GM12891 (cell line): Measurements from ENCODE around the gene RAD18.
A peak's percentile ranks its signal among the peaks of the same experiment; 100 is the strongest.

Experiments used
- DNase-seq: peaks from one replicate; pipeline ENCODE4 v3.0.0; 2011; ENCODE audit warnings: low spot score; ENCODE audit not compliant: insufficient read length
- FAIRE-seq: peaks from 2 replicates; lab custom pipeline; 2011; peaks lifted over from hg19 to GRCh38; lab: Jason Lieb, UNC
- PAX5 ChIP-seq: IDR thresholded peaks from 2 replicates; pipeline ENCODE4 v1.6.1; 2011; ENCODE audit warnings: low read length, moderate library complexity, mild to moderate bottlenecking; ENCODE audit not compliant: insufficient read depth, severe bottlenecking
- POLR2A ChIP-seq: IDR thresholded peaks from 2 replicates; pipeline ENCODE4 v1.6.1; 2011; ENCODE audit warnings: low read depth, low read length, control low read depth
- POLR2AphosphoS5 ChIP-seq: IDR thresholded peaks from 2 replicates; pipeline ENCODE4 v1.6.1; 2011; ENCODE audit warnings: low read depth, low read length, control low read depth
- POU2F2 ChIP-seq: IDR thresholded peaks from 2 replicates; pipeline ENCODE4 v1.6.1; 2011; ENCODE audit warnings: low read depth, mild to moderate bottlenecking, control low read depth, low read length, moderate library complexity
- SPI1 ChIP-seq: IDR thresholded peaks from 2 replicates; pipeline ENCODE4 v1.6.1; 2011; ENCODE audit warnings: low read depth, low read length, control low read depth
- TAF1 ChIP-seq: IDR thresholded peaks from 2 replicates; pipeline ENCODE4 v1.6.1; 2011; ENCODE audit warnings: low read depth, low read length, control low read depth

Gene RAD18

DNA sequence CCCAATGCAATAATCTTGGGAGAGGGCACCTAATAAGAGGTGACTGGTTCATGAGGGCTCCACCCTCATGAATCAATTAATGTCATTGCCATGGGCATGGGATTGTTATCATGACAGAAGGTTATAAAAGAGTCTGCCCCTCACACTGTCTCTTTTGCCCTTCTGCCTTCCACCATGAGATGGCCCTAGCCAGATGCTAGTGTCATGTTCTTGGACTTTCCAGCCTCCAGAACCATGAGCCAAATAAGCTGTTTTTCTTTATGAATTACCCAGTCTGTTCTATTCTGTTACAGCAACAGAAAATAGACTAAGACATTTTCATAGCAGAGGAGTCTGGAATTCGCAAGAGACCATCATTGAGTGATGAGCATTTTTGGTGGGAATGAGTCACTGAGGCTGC is 16.0 kb upstream of the RAD18 start:
- DNase-seq: no peak
- TF ChIP-seq TAF1 (no peak), SPI1 (no peak), POLR2AphosphoS5 (no peak), POU2F2 (no peak), POLR2A (no peak), PAX5 (no peak)
- no peak for FAIRE-seq

DNA sequence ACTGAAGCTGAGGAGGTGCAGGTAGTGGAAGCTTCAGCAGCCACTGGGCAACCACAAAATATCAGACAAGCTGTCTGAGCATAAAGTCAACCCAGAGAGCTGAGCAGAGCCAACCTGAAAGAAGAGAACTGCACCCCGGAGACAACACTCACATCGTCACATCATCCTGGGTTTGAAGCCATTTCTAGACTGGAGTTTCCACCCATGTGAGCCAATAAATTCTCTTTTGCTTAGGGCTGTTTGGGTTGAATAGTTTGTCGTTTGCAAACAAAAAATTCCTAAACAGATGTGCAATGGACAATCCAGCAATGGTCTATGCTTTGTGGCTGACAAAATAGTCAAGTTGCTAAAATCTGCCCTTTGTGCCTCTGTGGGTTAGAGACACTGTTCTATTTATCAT is 15.3 kb upstream of the RAD18 start:
- no peak for TF ChIP-seq TAF1
- no peak for TF ChIP-seq SPI1
- TF ChIP-seq POLR2A: no peak
- TF ChIP-seq POU2F2: no peak
- no peak for TF ChIP-seq PAX5
- no peak for TF ChIP-seq POLR2AphosphoS5

DNA sequence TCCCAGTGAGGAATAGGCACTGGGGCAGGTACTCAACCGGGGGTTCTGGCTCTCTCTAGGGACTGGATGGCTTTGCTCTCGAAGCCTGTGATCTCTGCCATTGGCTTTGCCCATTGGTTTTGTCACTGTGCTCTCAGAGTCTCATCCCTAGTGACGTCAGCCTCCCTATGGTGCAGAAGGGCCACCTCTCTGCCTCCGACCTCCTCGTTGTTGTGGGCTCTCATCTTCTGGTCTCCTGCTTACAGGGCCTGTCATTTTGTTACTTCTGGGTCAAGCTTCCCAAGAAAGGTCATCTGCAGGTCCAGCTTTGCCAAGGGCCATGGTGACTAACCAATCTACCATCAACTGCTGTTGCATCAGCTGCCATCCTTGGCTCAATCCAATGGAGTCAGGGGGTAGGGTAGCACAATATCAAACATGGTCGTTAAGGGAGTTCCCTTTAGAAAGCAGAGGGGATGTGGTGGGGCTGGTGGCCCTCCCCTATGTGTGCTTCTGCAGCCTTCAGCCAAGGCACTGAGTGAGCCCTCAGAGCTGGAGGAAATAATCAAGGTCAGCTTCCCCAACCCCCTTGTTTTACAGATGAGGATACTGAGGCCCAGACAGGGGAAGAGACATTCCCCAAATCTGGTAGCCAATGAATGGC is 13.4 kb upstream of the RAD18 start:
- FAIRE-seq (no peak), DNase-seq (no peak)
- TF ChIP-seq POLR2AphosphoS5 (no peak), POLR2A (no peak), SPI1 (no peak), TAF1 (no peak), POU2F2 (no peak), PAX5 (no peak)

More for the DNA sequence above, 15.3 kb upstream of the RAD18 start:
- FAIRE-seq (no peak), DNase-seq (no peak)

DNA sequence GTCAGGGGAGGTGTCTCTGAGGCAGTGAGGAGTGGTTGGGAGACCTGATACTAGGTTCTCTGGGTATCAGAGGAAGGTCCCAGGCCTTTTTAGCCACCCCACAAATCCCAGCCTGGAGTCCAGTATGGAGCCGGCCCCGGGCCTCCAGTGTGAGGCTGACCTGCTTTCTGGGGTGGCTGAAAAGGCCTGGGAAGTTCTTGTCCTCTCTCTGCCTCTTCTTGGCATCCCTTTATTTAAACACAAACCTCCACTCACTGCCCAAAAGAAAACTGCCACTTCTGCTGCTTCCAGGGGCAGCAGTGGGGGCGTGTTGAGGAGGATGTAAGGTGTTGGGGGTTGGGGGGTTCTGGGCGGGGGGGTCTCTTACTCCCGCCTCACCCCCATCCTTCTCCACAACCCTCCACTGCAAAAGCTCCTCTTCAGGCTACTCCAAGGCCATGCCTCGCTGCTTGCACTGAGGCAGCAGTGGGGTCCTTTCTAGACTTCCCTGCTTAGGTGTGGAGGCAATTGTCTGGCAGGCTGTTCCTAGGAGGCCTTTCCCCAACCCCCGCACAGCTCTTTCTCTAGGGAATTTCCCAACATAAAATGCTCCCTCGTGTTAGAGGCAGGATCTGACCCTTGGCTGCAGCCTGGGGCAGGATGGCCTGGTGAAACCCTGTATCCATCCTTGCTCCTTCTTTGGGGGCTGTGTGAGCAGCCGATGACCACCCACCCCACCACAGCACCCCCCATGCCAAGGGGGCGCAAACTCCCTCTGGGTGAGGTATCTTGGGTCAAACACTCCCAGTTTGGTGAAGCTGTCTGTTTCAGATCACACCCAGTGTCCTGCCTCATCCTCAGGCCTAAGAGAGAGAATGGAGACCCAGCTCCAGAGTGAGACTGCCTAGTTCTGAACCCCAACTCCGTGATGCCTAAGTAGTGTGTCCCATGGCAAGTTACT is 12.1 kb upstream of the RAD18 start:
- no peak for FAIRE-seq
- TF ChIP-seq POU2F2: no peak
- TF ChIP-seq PAX5: no peak
- DNase-seq: no peak

DNA sequence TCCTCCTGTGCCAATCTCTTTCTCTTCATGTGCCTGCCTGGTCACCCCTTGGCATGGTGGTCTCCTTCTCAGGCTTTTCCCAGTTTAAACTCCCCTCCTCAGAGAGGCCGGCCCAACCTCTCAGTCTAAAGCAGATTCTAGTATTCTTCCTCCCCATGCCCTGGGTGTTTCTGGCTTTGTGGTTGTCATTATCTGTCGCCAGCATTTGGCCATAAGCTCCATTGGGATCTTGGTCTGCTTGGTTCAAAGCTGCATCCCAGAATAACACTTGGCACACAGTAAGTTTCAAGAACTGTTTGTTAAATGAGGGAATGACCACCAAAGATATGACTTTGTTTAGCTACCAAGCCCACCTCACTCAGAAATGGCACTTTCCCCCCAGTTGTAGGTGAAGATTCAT is 11.2 kb upstream of the RAD18 start:
- DNase-seq (no peak), FAIRE-seq (no peak)
- TF ChIP-seq SPI1 (no peak), PAX5 (no peak), POLR2A (no peak), POU2F2 (no peak), TAF1 (no peak), POLR2AphosphoS5 (no peak)

DNA sequence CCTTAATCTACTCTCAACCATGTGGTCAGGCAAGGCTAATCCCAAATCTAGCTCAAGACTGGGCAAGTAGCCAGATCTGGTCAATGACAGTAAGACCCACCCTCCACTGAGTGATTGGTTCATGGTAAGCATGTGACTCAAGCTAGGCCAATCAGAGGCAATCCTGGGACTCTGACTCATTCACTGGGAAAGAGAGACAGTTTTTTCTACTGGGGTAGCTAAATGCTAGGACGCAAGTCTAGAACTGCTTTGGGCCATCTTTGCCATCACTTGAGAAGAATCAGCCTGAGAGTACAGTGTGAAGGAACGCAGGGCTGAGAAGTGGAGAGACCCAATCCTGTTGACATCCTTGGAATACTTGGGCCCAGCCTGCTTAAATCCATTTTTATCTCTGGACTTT is 9.4 kb upstream of the RAD18 start:
- FAIRE-seq (peak; percentile 52), DNase-seq (no peak)
- TF ChIP-seq POLR2AphosphoS5 (no peak), POU2F2 (no peak), SPI1 (no peak), TAF1 (no peak), POLR2A (no peak), PAX5 (no peak)

DNA sequence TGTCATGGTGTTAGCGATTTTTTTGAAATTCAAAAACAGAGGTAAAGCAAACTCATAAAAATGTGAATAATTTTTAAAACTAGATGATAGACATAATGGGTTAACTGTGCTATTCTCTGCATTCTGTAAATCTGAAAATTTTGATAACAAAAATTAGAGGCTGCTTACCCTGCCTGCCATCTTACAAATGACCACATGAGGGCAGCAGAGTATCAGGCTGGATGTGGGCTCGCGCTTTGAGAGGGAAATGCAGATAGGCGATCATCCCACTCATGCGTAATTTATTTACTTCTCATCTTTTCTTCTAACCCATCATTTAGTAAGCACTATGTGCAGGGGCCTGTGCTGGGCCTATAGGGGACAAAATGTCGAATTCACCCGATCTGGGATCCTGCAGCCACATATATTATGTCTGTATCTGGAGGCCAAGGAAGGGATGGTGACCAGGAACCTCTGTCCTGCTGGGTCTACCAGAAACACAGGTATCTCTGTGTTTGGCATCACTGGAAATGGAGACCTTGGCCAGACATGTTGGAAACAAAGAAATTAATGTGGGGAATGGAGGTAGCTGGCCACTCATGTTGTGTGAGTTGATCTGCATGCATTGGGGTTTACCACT is 7.8 kb upstream of the RAD18 start:
- no peak for TF ChIP-seq SPI1
- no peak for TF ChIP-seq POLR2A
- no peak for TF ChIP-seq PAX5
- no peak for TF ChIP-seq POU2F2
- peak; percentile 80 for FAIRE-seq
- DNase-seq: no peak

DNA sequence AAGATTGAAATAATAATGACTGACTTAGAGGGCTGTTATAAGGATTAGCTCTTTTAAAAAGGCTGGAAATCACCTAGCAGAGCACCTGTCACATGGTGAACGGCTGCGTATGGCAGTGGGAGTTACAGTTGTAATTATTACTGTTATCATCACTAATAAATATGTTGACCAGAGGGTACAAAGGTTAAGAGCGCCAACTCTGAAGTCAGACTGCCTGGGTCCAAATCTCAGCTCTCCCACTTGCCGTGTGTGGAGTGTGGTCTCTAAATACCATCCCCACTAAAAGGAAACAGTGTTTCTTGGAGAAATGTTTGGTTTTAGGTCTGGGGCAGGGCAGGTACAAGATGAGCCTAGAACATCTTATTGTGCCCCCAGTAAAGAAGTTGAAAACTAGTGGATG is 6.0 kb upstream of the RAD18 start:
- FAIRE-seq: no peak
- no peak for DNase-seq
- no peak for TF ChIP-seq POLR2A
- TF ChIP-seq TAF1: no peak
- no peak for TF ChIP-seq PAX5
- no peak for TF ChIP-seq SPI1
- TF ChIP-seq POU2F2: no peak

DNA sequence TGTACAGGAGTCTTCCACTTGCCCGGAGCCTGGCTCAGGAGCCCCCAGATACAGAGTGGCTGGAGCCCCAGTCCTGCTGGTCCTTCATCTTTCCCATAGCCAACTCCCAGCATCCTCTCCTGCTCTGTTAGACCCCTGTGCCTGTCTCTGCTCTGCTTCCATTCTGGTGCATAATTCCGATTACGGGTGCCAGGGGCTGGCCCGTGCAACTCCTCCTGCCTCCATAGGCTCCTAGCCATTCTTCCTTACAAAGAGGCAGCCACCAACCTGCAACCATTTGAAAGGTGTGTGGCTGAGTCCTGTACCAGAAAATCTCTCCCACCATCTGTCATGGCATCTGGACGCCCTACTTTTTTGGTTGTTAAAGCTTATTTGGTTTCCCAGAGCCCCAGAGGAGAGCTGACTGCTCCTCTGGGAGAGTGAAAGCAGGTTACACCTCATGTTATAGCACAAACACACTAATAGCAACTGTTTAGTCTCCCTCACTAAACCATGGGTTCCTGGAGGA is 5.2 kb upstream of the RAD18 start:
- no peak for FAIRE-seq
- DNase-seq: no peak
- TF ChIP-seq POU2F2: no peak
- TF ChIP-seq SPI1: no peak
- TF ChIP-seq POLR2A: no peak
- no peak for TF ChIP-seq PAX5
- TF ChIP-seq POLR2AphosphoS5: no peak
- TF ChIP-seq TAF1: no peak

DNA sequence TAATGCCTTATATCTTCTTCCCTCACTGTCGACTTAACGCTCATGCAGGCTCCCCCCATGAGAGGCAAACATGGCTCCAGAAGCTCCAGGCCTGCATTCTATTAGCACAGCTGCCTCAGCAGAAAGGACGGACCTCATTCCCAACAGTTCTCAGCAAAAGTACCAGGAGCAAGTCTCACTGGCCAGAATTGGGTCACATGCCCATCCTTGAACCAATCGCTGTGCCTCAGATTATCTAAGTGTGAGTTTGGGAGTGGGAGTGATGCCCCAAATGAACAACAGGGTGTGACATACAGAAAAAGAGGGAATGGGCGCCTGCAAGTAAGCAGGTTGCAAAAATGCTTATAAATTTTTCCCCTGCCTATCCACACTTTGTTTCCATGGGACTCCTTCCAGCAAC is 4.3 kb upstream of the RAD18 start:
- TF ChIP-seq POU2F2 (no peak), SPI1 (no peak), POLR2A (no peak), TAF1 (no peak), PAX5 (no peak), POLR2AphosphoS5 (no peak)
- DNase-seq (no peak), FAIRE-seq (no peak)
